Measurements from ENCODE around the gene BST1.

DNA sequence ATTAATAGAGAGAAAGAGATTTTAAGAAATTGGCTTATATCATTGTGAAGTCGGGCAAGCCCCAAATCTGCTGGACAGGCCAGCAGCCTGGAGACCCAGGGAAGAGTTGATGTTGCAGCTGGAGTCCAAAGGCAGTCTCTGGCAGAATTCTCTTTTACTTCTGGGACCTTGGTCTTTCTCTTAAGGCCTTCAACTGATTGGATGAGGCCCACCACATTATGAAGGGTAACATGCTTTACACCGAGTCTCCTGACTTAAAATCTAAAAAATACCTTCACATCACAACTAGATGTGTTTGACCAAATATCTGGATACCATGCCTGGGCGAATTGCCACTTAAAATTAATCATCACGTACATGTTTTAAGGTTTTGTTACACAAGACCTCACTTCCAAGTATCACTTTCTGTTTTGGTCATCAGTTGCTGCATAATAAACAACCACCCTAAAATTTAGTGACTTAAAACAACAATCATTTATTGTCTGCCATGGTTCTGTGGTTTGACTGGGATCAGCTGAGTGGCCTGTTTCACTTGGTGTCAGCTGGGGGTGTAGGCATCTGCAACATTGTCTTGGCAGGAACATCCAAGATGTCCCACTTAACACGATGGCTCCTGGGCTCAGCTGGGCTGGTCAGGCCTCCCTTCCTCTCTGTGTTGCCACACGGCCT, 78.7 kb downstream of the BST1 start:
- TF ChIP-seq CTCF (IDR thresholded peaks at IDR 0.05; ENCODE audit: insufficient read depth, low read length): no peak
- TF ChIP-seq POLR2AphosphoS5 (IDR thresholded peaks at IDR 0.05; ENCODE audit: low read depth): no peak
- TF ChIP-seq, protein P1, sequence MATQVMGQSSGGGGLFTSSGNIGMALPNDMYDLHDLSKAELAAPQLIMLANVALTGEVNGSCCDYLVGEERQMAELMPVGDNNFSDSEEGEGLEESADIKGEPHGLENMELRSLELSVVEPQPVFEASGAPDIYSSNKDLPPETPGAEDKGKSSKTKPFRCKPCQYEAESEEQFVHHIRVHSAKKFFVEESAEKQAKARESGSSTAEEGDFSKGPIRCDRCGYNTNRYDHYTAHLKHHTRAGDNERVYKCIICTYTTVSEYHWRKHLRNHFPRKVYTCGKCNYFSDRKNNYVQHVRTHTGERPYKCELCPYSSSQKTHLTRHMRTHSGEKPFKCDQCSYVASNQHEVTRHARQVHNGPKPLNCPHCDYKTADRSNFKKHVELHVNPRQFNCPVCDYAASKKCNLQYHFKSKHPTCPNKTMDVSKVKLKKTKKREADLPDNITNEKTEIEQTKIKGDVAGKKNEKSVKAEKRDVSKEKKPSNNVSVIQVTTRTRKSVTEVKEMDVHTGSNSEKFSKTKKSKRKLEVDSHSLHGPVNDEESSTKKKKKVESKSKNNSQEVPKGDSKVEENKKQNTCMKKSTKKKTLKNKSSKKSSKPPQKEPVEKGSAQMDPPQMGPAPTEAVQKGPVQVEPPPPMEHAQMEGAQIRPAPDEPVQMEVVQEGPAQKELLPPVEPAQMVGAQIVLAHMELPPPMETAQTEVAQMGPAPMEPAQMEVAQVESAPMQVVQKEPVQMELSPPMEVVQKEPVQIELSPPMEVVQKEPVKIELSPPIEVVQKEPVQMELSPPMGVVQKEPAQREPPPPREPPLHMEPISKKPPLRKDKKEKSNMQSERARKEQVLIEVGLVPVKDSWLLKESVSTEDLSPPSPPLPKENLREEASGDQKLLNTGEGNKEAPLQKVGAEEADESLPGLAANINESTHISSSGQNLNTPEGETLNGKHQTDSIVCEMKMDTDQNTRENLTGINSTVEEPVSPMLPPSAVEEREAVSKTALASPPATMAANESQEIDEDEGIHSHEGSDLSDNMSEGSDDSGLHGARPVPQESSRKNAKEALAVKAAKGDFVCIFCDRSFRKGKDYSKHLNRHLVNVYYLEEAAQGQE (IDR thresholded peaks at IDR 0.05; ENCODE audit: insufficient replicate concordance, low read depth): no peak
- no peak for TF ChIP-seq SPI1 (IDR thresholded peaks at IDR 0.05; ENCODE audit: borderline replicate concordance, low read depth)

Measured in HL-60 (cell line).